Activated CD8-positive, alpha-beta memory T cell treated with anti-CD3 and anti-CD28 coated beads for 48 hours (primary cell): ENCODE measurements around the gene SLC31A1.

Source experiments
- DNase-seq, 3 experiments: peaks; one replicate each; pipeline ENCODE4 v3.0.0-alpha.2; 2020; ENCODE audit warnings: low read depth in 2 of 3, low spot score in 2 of 3

SLC31A1 gene

GRCh38 chr9:113221003-113221799 is at the start of gene SLC31A1, which contains the start of gene FKBP15:
Gene SLC31A1 (plus strand): TSS chr9:113221544. CDS start chr9:113256149, 34,605 bp downstream.
Gene FKBP15 (minus strand): TSS chr9:113221277. CDS start chr9:113221243, 34 bp downstream.
- DNase-seq = peak; percentile 88 to 97 (median 91)

- DNase-seq = no peak
These were observed 48.0 kb upstream of the SLC31A1 start for GRCh38 chr9:113173341-113173740.

- no peak for DNase-seq
These were observed 44.5 kb upstream of the SLC31A1 start for GRCh38 chr9:113176803-113177202.

- DNase-seq = no peak
These were observed 44.1 kb upstream of the SLC31A1 start for GRCh38 chr9:113177251-113177650.

GRCh38 chr9:113178087-113178486 is 43.3 kb upstream of the SLC31A1 start:
- DNase-seq = no peak

GRCh38 chr9:113179839-113180238 is 41.5 kb upstream of the SLC31A1 start:
- DNase-seq = no peak

- no peak for DNase-seq
These were observed 40.2 kb upstream of the SLC31A1 start for GRCh38 chr9:113181165-113181564.

- DNase-seq = no peak
These were observed 37.3 kb upstream of the SLC31A1 start for GRCh38 chr9:113183956-113184488.

- no peak for DNase-seq
These were observed 36.8 kb upstream of the SLC31A1 start for GRCh38 chr9:113184539-113184938.

- no peak for DNase-seq
These were observed 36.1 kb upstream of the SLC31A1 start for GRCh38 chr9:113185271-113185670.

- no peak for DNase-seq
These were observed 35.1 kb upstream of the SLC31A1 start for GRCh38 chr9:113186137-113186755.

- no peak for DNase-seq
These were observed 33.3 kb upstream of the SLC31A1 start for GRCh38 chr9:113187929-113188595.

GRCh38 chr9:113192455-113192854 is 28.9 kb upstream of the SLC31A1 start:
- DNase-seq = no peak

- DNase-seq = no peak
These were observed 21.5 kb upstream of the SLC31A1 start for GRCh38 chr9:113199683-113200329.

GRCh38 chr9:113205432-113205831 is 15.9 kb upstream of the SLC31A1 start:
- no peak for DNase-seq

GRCh38 chr9:113205861-113206260 is 15.5 kb upstream of the SLC31A1 start:
- DNase-seq = no peak

GRCh38 chr9:113210815-113211214 is 10.5 kb upstream of the SLC31A1 start:
- no peak for DNase-seq

GRCh38 chr9:113215132-113215531 is 6.2 kb upstream of the SLC31A1 start:
- no peak for DNase-seq

GRCh38 chr9:113216406-113216805 is 4.9 kb upstream of the SLC31A1 start:
- DNase-seq = no peak

- no peak for DNase-seq
These were observed 2.0 kb upstream of the SLC31A1 start for GRCh38 chr9:113219186-113219936.
